ENCODE results near the gene EFNA3.

The EFNA3 gene

DNA sequence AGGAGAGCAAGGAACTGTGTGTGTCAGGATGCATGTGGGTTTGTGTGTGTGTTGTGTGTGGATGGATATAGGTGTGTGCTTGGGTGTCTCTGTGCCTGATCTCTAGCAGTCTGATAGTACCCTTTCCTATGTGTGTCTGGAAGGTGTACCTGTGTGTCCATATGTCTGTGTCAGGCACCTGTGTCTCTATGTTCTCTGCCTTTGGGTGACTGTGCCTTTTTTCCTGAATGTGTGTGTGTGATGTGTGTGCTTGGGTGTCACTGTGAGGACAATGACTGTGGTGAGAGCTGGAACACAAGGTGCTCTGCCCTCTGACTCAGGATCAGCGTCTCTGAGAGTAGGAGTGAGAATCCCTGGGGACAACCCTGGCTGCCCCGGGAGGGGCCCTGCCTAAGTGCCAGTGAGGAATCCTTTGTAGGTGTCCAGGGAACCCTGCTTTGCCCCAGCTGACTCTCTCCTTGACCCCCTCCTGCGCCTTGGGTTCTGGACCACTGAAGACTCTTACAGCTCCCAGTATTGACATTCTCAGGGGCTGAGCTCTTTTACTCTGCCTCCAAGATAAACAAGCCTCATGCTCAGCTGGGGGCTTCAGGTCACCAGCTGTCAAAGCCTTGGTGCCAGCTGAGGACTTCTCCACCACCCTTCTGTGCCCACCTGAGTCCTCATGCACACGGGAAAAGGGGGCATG lies 735 bp upstream of the EFNA3 start:
- TF ChIP-seq, protein P1, sequence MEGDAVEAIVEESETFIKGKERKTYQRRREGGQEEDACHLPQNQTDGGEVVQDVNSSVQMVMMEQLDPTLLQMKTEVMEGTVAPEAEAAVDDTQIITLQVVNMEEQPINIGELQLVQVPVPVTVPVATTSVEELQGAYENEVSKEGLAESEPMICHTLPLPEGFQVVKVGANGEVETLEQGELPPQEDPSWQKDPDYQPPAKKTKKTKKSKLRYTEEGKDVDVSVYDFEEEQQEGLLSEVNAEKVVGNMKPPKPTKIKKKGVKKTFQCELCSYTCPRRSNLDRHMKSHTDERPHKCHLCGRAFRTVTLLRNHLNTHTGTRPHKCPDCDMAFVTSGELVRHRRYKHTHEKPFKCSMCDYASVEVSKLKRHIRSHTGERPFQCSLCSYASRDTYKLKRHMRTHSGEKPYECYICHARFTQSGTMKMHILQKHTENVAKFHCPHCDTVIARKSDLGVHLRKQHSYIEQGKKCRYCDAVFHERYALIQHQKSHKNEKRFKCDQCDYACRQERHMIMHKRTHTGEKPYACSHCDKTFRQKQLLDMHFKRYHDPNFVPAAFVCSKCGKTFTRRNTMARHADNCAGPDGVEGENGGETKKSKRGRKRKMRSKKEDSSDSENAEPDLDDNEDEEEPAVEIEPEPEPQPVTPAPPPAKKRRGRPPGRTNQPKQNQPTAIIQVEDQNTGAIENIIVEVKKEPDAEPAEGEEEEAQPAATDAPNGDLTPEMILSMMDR (conservative IDR thresholded peaks at IDR 0.05) = no peak
- peak overlapping the region; percentile 81; the same call in 1 of the 2 replicates for H3K27ac ChIP-seq

DNA sequence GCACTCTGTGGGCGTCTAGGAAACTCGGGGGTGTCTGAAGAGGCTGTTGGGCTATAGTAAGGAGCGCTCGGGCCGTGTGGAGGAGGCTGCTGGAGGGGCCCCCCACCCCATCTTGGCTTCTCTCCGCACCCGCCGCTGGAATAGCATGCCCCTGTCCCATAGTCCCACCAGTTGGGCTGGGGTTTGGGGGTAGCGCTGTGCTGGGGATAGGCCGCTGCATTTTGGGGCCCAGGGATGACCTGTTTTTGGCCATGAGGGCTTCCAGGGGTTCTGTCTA lies 511 bp downstream of the EFNA3 start:
- peak overlapping the region; percentile 81; the same call in 1 of the 2 replicates for H3K27ac ChIP-seq
- TF ChIP-seq, protein P1 (conservative IDR thresholded peaks at IDR 0.05) = no peak

DNA sequence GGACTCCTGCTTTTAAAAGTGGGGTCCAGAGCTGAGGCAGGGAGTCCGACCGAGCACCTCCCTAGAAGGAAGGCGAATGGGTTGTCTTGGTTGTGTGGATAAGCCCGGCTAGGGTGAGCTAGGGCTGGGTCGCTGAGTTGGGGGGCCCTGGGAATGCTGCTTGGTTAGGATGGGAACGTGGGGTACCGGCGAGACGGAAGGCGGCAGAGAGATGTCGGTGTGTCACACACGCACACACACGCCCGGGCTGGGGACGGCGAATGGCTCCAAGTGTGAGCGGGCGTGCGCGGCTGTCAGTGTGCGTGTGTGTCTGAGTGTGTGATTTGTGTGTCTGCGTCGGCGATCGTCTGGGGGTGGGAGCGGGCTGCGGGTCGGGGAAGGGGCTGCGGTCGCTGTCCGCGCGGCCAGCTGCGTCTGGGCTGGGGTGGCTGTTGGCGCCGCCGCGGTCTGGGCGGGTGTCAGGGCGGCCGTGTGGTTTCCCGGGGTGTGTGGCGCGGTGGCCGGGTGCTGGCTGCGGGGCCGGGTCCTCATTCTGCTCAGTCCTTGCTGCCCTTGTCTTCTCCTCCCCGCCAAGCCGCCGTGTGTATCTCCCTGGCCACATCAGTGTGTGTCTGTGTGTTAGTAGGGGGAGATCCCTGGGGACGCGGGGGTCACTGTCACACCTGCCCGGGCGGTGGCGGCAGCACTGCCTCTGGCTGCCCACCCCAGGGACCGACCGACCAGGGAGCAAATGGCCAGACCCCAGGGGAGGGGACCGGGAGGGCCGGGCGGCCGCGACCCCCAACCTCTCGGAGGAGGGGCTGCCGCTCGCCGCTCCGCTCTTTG lies 1.1 kb downstream of the EFNA3 start:
- TF ChIP-seq, protein P1 (conservative IDR thresholded peaks at IDR 0.05) = no peak
- peak overlapping the region; percentile 81 for H3K27ac ChIP-seq

DNA sequence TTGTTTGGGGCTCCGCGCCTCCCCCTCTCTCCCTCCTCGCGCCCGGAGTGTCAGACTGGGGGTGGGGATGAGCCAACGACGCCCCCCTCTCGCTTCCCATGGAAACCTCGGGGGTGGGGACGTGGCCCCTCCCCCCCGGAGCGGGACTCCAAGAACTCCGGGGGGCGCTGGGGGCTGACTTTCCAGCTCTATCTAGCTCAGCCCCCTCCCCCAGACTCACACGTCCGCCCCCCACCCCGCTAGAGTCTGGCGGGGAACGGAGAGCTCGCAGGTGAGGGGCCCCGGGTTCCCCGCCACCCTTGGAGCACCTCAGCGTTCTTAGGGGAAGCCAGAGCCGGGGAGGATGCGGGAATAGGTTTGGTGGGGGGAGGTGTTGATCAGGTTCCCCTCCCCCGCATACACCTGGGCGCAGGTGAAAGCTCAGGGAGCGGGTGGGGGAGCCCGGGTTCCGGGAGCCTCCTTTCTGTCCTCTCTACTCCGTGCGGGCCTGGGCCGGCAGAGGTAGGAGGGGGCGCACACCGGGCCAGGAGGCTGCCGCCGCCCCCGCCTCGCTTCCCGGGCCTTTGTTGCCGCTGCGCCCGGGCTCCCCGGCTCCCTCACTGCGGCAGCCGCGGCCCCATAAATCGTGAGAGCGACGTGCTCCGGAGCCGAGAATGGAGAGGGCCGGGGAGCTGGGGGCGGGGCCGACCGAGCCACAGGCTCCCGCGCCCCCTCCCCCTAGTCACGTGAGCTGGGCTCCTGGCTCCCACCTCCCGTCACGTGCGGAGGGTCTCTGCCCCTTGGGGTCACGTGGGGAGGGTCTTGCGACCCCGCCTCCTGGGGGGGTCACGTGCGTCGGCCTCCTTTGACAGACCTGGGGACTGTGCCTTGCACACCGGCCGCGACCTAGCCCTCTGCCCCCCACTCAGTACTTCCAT lies 1.9 kb downstream of the EFNA3 start:
- peak overlapping the region; percentile 81 for H3K27ac ChIP-seq
- TF ChIP-seq, protein P1 (conservative IDR thresholded peaks at IDR 0.05) = no peak

DNA sequence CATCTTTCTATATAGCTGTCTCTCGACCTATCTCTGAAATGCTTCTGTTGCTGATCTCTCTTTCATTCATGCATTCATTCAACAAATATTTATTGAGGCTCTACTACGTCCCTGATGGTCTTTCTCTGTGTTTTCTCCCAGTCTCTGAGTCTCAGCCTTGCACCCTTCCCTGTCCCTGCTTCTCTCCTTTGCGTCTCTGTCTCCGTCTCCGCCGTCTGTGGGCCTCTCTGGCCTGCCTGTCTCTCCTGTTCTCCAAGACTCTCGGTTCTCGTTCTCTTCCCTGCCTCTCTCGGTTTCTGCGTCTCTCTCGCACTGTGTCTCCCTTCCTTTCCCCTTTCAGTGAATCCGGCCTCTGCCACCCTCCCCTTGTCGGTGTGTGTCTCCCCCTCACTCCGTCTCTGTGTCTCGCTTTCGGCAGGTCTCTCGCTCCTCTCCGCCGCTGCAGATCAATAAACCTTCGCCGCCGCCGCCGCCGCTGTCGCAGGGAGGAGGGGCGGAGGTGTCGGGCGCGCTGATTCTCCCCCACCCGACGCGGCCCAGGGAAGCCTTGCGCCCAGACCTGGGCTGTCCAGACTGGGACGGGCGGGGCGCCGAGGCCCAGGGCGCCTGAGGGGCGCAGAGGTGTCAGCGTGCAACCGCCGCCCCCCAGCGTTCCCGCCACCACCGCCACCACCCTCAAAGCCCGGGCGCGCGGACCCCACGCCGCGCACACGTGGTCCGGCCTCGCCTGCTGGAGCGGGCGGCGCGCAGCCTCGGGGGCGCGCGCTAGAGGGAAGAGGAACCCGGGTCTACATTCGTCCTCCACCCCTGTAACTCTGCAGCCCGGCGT lies 3.0 kb downstream of the EFNA3 start:
- peak overlapping the region; percentile 81 for H3K27ac ChIP-seq

DNA sequence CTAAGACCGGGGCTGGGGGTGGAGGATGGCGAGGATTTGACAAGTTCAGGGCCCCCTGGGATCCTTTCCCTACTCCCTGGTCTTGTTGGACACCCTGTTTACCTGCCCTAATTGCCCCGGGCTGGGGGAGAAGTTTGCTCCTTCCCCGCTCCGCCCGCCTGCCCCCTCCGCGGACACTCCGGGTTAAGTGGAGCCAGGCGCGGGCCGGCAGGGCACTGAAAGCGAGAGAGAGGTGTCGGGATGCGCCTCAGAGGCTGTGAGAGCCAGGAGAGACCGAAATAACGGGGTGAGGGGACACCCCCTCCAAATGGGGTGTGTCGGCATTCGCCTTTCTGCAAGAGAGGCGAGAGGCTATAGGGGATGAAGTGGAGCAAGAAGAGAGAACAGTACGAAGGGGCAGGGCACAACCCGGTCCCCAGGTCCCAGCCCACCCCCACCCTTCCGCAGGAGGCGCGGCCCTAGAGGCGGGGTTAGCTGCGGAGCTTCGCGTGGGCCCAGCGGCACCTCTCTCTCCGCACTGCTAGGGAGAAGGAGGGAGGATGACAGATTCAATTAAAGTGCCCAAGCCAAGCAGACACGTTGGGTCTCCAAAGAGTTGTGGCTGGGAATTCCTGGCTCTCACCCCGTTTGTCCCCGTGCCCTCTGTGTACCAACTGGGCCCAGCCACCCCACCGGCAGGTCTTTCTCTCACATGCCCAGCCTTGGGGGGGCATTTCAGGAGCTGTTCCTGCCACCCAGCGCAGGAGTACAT lies 3.8 kb downstream of the EFNA3 start:
- peak overlapping the region; percentile 81 for H3K27ac ChIP-seq
- TF ChIP-seq, protein P1 (conservative IDR thresholded peaks at IDR 0.05) = no peak

More for the DNA sequence above, 3.0 kb downstream of the EFNA3 start:
- TF ChIP-seq, protein P1 (conservative IDR thresholded peaks at IDR 0.05) = no peak

All from VCaP (cell line).